GM19328 (cell line): Measurements from ENCODE around the gene TMEM42.

Experiments used
- ATAC-seq: cut with Tn5 transposase; IDR thresholded peaks from one replicate; pipeline ENCODE4 v1.9.1; 2021; ENCODE audit warnings: mild to moderate bottlenecking, moderate library complexity; ENCODE audit not compliant: unreplicated experiment

TMEM42 gene

DNA sequence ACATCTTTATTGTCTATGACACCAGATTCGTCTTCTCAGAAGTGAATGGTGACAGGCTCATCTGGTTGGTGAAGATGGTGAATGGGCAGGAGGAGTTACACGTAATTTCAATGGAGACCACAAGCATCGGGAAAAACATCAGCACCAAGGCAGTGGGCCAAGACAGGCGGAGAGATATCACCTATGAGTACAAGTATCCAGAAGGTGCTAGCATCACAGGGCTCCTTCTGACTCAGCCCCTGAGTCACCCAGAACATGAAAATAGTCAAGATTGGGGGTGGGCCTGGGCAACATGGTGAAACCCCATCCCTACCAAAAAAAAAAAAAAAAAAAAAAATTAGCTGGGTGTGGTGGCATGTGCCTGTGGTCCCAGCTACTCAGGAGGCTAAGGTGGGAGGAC lies 45.3 kb downstream of the TMEM42 start:
- ATAC-seq, result no peak

DNA sequence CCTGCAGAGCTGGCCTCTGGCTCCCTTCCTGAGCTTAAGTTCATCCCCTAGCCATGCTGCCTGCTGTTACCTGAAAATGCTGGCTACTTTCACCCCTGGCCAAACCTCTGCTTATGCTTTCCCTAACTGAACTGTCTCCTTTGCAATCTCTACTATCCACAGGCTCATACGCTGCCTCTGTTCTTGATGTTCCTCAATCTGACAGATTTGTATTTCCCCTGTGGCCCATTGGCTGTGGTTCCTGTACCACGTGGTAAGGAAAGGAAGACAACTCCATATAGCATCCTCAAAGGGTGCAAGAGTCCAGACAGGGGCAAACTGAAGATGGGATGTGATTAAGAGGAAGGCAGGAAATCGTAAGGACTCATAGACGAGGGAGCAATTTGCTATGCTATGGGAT lies 45.9 kb downstream of the TMEM42 start:
- ATAC-seq, result no peak

DNA sequence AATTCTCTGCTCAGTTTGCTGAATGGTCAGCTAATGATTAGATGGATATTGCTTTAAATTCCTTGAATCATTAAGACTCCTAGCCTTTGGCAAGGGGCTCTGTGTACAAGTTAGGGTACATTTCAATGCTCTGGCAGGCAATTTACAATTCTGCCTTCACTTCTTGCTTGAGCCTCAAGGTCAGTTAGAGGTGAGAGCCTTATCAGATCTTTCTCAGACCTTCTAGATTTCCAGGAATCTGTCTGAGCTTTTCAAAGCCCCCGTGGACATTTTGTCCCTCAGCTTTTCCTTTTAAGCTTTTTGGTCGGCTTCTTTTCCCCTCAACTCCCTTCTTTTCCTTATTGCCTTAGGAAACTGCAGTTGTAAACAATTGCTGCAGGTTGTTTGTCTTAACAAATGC lies 47.4 kb downstream of the TMEM42 start:
- ATAC-seq, result no peak

DNA sequence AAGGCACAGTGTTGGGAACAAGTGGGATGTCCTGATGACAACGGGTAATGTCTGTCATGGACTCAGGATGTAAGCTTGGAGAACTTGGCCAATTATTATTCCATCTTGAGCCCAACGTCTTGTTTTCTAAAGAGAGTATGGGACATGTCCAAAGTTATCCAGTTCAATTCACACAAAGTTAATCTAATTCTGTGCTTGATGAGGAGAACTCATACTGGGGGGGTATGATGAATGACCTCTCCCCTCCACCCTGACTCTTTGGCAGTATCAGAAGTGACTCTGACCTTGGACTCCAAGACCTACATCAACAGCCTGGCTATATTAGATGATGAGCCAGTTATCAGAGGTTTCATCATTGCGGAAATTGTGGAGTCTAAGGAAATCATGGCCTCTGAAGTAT lies 49.0 kb downstream of the TMEM42 start:
- no peak for ATAC-seq

DNA sequence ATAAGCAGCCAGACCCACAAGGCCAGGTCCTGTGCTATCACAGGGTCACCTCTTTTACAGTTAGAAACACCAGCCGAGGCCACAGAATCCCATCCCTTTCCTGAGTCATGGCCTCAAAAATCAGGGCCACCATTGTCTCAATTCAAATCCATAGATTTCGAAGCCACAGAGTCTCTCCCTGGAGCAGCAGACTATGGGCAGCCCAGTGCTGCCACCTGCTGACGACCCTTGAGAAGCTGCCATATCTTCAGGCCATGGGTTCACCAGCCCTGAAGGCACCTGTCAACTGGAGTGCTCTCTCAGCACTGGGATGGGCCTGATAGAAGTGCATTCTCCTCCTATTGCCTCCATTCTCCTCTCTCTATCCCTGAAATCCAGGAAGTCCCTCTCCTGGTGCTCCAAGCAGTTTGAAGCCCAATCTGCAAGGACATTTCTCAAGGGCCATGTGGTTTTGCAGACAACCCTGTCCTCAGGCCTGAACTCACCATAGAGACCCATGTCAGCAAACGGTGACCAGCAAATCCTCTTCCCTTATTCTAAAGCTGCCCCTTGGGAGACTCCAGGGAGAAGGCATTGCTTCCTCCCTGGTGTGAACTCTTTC lies 52.3 kb downstream of the TMEM42 start:
- no peak for ATAC-seq

DNA sequence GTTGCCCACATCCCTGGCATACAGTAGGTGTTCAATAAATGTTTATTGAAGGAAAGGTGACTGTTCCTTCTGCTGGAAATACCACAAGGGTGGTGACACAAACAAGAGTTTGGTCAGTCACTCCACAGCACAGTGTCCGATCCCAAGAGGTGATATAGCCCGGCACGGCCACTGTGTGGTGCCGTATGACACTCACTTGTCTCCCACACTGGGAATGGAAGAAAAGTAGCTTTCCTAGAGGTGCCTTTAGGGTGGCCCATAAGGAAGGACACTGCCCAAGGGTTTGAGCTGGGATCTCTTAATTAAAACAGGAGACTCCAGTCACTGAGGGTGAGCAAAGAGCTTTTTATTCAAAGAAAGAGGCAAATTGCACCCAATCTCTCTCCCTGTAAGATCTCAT lies 53.2 kb downstream of the TMEM42 start:
- no peak for ATAC-seq
